HFF-Myc (cell line): ENCODE measurements around the gene CMTM1.

ENCODE experiments used
- DNase-seq: peaks from one replicate; pipeline ENCODE4 v3.0.0-alpha.2; 2011; ENCODE audit warnings: low read depth; ENCODE audit errors: extremely low read depth
- H3K4me3 ChIP-seq: replicated peaks from 2 replicates; pipeline ENCODE4 v1.5.1; 2011; ENCODE audit warnings: low read depth, mild to moderate bottlenecking, control low read depth, low read length
- CTCF ChIP-seq: IDR thresholded peaks from 2 replicates; pipeline ENCODE4 v1.5.1; 2012; ENCODE audit warnings: mild to moderate bottlenecking, low read depth, low read length, control low read depth; ENCODE audit errors: missing control alignments

The CMTM1 gene

GRCh38 chr16:66580605-66581209 lies 14.5 kb downstream of the CMTM1 start:
- peak; percentile 61 for DNase-seq
- H3K4me3 ChIP-seq = no peak overlapping the region
- TF ChIP-seq CTCF = peak; percentile 6

- no peak for DNase-seq
- H3K4me3 ChIP-seq = no peak overlapping the region
- no peak for TF ChIP-seq CTCF
These were observed 15.2 kb downstream of the CMTM1 start for GRCh38 chr16:66581246-66581952.

- DNase-seq = no peak
- no peak for TF ChIP-seq CTCF
- H3K4me3 ChIP-seq = no peak overlapping the region
These were observed 19.4 kb downstream of the CMTM1 start for GRCh38 chr16:66585481-66586239.

- no peak overlapping the region for H3K4me3 ChIP-seq
- DNase-seq = no peak
- TF ChIP-seq CTCF = no peak
These were observed 21.8 kb downstream of the CMTM1 start for GRCh38 chr16:66587881-66588600.

GRCh38 chr16:66588981-66589713 lies 22.9 kb downstream of the CMTM1 start:
- TF ChIP-seq CTCF = peak; percentile 62
- no peak overlapping the region for H3K4me3 ChIP-seq
- no peak for DNase-seq

- no peak overlapping the region for H3K4me3 ChIP-seq
These were observed 24.1 kb downstream of the CMTM1 start for GRCh38 chr16:66590322-66590721.

More at GRCh38 chr16:66590322-66590721, 24.1 kb downstream of the CMTM1 start:
- no peak for DNase-seq
- TF ChIP-seq CTCF = no peak
